NCI-H345 treated with DMSO at 0.1 percent for 48 hours (cell line): ENCODE data around the gene SLITRK6.
A peak's percentile ranks its signal among the peaks of the same experiment; 100 is the strongest.
"Not testable (repeated sequence)": the region's sequence is repeated elsewhere in the genome, so short reads cannot be mapped to it uniquely, and the experiment has no call there.

ENCODE experiments used
- DNase-seq: peaks from one replicate; lab custom pipeline; 2025; ENCODE audit not compliant: unreplicated experiment; lab: John Stamatoyannopoulos, UW

The SLITRK6 gene, protein sequence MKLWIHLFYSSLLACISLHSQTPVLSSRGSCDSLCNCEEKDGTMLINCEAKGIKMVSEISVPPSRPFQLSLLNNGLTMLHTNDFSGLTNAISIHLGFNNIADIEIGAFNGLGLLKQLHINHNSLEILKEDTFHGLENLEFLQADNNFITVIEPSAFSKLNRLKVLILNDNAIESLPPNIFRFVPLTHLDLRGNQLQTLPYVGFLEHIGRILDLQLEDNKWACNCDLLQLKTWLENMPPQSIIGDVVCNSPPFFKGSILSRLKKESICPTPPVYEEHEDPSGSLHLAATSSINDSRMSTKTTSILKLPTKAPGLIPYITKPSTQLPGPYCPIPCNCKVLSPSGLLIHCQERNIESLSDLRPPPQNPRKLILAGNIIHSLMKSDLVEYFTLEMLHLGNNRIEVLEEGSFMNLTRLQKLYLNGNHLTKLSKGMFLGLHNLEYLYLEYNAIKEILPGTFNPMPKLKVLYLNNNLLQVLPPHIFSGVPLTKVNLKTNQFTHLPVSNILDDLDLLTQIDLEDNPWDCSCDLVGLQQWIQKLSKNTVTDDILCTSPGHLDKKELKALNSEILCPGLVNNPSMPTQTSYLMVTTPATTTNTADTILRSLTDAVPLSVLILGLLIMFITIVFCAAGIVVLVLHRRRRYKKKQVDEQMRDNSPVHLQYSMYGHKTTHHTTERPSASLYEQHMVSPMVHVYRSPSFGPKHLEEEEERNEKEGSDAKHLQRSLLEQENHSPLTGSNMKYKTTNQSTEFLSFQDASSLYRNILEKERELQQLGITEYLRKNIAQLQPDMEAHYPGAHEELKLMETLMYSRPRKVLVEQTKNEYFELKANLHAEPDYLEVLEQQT

DNA sequence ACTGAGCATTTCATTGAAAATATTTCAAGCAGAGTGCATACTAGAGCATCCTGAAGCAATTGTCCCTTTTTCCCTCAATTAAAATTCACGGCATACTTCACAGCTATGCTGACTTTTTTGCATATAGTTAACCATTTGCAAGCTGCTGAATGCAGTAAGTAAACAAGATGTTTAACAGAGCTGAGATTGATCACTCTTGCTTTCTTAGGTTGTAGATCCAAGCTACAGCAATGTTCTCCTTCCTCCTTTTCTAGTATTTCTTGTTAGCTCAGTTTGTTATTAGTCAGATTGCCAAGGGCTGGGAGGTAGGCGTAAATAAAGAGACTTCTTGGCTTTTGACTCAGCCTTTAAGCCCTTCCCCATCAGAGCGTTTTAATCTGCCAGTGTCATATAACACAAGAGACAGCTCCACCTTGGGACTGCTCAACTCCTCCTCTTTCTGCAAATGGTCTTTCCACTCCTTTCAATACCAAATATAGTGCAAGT, at the start of gene SLITRK6:
SLITRK6 (minus strand) TSS at position 323 of the 486 bp plus-strand sequence. CDS start 2,911 bp downstream, outside the sequence.
- no peak for DNase-seq

DNA sequence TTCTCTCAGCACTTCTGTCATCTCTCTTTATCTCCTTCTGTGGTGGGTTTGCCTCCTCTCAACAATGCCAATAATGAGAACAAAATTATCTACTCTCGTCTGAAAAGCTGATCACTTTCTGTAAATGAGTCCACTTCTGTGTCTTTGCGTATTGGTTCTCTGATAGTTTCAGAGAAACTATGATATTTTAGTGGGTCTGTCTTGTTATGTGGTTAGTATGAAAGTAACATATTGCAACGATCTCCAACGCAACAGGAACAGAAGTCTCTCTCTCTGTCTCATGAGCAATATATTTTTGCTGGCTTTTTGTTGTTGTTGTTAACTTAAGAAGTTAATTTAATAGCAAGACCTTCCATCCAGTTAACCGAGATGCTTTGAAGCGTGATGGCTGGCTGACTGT, 47.8 kb upstream of the SLITRK6 start:
- DNase-seq, result no peak

DNA sequence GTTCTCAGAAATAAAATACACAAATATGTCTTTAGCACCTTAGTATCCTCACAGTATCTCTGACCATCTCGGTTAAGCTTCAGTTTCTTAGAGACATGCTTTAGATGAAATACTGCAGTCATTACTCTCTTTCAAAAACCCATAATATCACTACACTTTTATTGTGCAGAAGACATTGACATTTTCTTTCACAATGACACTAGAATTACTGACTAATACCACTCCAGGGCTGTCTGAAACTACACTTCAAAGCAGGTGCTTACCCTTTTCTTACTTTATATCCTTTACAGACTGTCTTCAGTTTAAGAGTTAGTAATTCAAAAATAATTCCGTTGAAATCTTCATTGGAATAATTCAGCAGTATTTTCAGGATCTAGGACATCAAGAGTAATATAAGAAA, 42.2 kb upstream of the SLITRK6 start:
- DNase-seq, result no peak

DNA sequence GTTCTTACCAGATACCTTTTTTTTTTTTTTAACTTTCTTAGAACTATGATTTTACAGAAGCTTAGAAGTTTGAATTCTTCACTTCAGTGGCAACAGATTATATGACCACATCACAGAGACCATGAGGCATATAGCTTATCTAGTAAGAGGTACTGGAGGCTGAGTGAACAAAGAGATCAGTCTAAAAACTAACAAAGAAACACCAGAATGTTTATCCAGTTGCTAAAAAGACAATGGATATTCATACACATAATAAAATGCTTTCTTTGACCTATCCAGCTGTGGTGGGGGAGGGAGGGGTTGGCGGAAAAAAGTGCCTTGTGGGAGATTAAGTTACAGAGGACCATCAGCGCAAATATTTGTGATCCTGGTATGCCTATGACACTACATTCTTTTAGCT, 34.7 kb upstream of the SLITRK6 start:
- DNase-seq, result no peak

DNA sequence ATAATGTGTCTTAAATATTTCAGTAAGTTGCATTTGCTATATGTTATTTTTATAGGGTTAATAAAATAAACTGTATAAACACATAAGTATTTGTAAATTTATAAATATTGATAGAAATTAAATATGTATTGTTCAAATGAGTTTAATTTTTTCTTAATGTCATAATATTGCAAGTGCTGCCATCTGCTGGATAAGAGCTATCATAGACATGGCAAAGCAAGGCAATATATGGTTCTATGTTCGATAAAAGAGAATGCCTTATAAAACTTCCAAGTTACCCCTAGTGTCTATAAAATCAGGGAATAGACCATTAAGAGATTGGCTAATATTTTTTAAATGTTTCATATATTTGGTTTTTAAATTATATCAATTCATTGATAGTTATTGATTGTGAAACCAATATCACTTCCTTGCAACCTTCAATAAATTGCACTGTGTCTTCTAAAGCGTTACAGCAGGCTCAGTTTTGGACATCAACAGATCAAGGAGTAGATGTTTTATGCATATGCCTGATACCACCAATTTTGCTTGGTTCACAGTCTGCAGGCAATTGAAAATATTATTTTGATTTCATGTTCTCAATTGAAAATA, 29.0 kb upstream of the SLITRK6 start:
- no peak for DNase-seq

DNA sequence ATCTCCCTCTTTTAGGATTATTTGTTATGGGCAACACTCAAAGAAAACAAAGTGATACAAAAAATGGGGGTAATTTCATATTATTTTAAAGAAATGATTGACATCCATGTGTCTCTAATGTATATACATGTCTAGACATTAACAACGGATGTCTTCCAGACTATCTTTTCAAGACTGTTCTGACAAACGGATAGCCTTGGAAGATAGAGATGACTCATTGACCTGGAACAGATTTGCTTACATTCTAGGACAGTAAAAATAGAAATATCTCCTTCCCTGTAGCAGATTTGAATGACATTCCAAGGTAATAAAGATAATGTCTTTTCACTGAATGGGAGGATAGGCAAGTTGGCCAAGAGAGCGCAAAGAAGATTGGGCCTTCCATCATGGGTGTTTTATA, 26.2 kb upstream of the SLITRK6 start:
- no peak for DNase-seq

DNA sequence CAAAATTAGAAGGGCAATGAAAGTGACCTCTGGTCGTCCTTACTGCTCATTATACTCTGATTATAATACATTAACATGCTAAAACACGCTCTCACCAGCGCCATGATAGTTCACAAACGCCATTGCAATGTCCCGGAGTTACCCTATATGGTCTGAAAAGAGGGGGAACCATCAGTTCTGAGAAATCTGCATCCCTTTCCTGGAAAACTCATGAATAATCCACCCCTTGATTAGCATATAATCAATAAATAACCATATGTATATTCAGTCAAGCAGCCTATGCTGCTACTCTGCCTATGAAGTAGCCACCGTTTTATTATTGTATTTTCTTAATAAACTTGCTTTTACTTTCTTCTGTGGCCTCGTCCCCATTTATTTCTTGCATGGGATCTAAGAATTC, 24.6 kb upstream of the SLITRK6 start:
- DNase-seq, result no peak

DNA sequence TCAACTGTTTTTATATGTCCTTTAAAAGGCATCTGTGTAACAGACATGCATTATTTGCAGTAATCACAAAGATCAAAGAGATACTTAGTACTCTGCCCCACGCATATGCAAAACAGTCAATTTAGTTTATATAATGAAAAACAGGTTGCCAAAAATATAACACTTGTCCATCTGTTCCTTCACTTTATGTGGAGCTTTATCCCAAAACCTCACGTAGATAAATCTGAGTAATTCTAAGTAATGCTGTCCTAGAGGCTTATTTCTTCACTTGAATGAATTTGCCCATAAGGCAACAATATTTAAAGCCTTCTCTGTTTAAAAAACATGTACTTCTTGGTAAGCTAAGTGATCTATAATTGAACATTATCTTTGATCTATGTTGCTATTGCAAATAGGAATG, 20.3 kb upstream of the SLITRK6 start:
- DNase-seq, result no peak

DNA sequence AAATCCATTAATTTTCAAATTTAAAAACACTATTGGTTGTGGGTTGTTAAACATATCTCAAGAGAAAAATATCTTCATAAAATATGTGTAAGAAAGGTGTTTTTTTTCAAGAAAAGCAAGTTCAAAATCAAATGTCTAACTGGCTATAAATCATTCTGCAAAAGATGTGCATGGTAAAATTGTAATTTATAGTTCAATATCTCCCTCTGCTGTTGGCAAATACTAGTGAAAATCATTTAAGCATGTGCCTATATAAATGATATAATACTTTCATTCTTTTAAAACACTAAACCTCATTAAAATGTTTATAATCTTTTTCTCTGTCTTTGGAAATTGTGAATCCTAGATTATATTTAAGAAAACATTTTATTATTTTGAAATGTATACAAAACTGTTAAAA, 17.2 kb upstream of the SLITRK6 start:
- DNase-seq, result no peak

DNA sequence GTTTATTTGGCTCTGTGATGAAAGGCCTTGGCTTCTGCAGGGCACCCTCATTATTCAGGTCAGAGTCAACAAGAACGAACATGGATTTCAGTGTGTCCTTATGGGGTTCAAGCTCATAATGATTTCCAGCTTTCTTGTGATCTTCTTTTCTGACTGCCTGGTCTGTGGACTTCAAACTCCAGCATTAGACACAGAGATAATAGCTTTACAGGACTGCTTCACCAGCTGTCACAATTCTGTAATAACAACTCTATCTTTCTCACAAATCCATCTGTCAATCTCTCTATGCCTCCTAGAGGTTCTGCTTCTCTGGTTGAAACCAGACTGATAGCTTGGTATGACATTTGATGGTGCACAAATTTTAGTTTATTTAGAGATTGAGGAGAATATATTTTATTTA, 13.1 kb upstream of the SLITRK6 start:
- DNase-seq, result no peak

DNA sequence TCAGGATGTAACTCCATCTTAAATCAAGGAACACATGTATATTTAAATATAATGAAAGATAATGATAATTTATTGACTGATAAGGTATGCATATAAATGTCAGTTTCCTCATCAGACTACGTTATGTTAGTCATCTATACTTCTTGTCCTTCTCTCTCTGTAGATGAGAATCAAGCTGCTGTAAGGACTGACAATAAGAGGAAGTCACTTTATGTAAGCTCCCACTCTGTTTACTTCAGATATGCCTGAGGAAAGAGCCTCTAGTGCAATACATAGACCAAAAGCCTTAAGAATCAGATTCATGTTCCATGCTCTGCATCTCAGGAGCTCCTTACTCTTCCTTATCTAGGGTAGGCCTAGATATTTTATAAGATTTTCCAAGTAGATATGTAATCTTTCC, 9.6 kb upstream of the SLITRK6 start:
- no peak for DNase-seq

DNA sequence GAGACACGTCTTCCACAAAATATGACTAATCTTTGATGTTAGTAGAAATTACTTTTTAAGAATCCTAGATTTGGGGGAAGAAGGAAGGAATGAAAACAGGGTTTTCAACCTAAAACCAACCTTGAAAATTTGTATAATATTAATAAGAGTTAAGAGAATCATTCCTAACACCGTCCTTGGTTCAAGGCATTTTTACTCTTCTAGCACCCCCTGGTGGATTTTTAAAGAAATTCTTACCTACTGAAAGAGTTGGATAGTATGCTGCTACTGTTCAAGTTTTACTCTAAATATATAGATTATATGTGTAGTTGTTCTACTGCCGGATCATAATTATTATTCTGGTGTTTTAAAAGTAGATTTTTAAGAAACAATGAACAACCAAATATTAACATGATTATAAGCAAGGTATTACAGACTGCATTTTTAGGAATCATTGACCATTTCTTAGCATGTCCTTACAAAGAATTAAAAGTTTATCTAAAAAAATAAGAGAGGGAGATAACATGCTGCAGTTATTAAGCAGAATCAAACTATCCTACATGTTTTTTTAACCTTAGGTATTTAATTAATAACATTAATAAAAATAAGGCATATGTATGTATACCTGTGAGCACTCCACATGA, 7.4 kb upstream of the SLITRK6 start:
- DNase-seq, result peak; percentile 62

DNA sequence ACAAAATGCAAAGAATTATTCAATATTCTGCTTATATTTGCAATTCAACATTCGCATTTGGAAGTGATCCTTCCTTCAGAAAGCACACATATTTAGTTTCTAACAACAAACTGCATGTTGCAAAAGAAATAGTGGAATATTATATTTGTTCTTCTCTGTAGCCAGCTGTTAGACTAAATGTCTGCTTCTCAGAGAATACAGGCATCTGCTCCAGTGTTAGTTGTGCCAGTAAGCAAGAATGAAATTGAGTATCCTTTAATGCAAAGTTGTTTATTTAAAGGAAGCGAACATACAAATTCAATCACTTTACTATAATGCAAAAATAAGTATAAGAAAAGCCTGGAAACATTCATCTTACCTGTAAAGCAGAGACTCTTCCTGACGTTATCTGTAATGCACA, 663 bp downstream of the SLITRK6 start:
- DNase-seq, result no peak

DNA sequence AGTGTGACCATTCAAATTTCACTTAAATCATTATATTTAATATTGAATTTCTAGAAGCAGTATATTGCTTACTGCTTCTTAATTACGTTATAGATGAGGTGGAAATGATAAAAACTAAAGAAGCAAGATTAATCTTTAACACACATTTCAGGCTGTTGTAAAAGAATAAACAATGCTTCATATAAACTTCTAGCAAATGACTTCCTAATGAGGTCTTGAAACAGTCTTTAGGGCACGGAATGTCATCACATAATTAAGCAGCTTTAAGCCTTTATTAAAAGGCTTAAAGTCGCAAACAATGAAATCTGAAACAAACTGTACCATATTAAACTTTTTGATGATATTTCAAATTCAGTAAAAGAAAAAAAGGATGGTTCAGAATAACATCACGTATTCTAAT, 1.9 kb downstream of the SLITRK6 start:
- no peak for DNase-seq

DNA sequence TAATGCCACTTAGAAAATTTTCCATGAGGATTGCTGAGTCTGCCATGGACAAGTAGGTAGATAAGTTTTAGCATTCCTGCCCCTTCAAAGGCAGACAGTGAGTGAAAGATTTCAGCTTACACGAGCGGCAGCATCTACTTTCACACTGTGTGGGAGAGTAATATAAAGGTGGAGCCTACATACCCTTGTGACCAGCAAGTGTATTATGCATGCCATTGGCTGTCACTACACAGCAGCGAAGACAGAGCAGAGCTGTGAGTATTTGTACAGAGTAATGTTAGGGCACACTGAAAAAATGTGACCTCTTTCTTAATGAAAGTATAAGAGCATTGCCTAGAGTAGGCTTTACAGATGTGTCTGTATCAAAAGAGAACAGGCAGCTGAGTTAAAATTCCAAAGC, 14.0 kb downstream of the SLITRK6 start:
- DNase-seq, result no peak

DNA sequence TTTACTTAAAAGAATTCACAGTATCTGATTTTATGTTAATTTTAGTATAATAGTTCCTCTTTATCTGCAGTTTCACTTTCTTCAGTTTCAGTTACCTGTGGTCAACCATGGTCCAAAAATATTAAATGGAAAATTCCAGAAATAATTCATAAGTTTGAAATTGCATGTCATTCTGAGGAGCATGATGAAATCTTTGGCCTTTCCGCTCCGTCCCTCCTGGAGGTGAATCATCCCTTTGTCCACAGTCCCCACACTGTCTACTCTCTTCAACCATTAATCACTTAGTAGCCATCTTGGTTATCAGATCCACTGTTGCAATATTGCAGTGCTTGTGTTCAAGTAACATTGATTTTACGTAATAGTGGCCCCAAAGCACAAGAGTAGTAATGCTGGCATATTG, 26.9 kb downstream of the SLITRK6 start:
- DNase-seq, result no peak

DNA sequence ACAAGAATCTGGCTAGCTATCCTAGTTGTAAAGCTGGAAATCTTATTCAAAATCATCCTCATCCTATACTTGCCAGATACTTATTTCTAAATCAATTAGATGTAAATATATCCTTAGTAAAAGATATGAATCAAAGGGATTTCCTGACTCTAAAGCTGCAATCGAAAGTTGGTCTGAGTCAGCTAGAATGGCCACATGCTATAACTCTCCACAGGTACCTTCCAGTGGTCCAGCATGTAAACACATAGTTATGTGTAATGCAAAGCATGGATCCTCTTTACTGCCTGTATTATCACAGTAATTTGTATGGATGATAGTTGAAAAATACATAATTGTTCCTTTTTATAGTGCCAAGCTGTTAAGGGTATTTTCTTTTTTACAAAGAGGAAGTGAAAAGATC, 27.4 kb downstream of the SLITRK6 start:
- DNase-seq, result no peak

DNA sequence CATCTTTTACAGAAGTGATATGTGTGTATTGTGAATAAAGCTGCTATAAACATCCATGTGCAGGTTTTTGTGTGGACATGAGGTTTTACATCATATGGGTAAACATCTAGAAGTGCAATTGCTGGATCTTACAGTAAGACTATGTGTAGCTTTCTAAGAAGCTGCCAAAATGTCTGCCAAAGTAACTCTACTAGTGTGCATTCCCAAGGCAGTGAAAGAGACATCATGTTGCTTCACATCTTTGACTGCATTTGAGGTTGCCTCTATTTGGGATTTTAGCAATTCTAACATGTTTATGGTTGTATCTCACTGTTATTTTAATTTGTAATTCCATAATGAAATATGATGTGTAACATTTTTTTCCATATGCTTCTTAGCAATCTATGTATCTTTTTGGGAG, 30.3 kb downstream of the SLITRK6 start:
- DNase-seq, result no peak

DNA sequence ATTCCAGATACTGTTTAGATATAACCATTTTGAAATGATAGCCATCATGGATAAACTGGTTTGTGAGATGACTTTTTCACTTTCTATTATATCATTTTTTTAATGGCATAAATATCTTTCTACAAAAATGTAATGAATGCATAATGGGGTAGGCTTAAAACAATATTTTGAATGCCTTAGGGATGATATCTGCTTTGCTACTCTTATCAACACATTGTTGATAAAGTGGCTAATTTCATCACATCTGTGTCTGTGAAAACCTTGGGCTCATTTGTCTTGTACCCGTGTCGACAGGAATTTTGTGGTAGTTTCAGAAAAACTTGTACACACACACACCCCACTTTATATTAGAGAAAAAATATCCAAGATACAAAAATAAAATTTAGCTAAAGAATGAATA, 44.1 kb downstream of the SLITRK6 start:
- DNase-seq, result no peak

DNA sequence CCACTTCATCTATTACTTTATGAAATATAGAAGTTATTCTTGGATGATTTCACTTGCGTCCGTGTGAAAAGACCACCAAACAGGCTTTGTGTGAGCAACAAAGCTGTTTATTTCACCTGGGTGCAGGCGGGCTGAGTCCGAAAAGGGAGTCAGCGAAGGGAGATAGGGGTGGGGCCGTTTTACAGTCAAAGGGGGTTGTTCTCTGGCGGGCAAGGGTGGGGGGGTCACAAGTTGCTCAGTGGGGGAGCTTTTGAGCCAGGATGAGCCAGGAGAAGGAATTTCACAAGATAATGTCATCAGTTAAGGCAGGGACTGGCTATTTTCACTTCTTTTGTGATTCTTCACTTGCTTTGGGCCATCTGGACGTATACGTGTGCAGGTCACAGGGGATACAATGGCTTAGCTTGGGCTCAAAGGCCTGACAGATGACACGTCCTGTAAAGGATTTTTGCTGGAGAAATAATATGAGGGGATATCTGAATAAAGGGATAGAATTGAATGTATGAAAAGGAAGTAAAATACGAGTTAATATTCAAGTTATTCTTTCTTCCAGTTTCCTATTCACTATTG, 55.9 kb downstream of the SLITRK6 start:
- not testable (repeated sequence) for DNase-seq
